ENCODE results near the gene GDPD5.
A peak's percentile ranks its signal among the peaks of the same experiment; 100 is the strongest.

Gene GDPD5

DNA sequence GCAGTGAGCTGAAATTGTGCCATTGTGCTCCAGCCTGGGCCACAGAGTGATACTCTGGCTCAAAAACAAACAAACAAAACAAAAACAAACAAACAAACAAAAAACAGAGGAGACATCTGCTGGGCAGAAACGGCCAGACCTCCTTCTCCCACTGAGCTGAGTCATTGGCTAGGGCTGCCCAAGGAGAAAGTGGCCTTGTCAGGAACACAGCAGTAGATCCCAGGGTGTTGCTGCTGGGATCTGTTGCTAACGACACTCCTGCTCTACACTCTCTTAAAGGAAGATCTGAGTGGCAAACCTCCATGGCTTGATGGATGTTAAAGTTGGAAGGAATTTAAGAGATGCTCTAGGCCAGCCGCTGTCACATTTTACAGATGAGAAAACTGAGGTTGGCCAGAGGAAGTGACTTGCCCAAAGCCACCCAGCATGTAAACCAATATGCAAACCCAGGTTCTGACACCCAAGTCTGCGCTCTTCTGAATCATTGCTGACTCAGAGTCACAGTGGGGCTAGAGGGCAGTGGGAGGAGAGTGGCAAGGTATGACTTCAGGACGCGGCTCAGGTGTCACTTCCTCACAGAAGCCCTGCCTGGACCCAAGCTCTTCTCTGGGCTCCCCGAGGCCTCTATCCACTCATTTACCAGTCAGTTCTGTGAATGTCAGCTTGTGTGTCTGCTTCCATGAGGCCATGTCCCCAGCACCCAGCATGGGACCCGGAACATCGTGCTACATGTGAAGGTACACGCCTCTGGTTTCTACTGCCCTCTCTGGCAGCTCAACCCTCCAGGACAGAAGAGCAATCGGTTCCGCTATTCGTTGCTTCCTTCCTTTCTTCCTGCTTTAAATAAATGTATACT, 11.3 kb upstream of the GDPD5 start:
- no peak for DNase-seq
- intact Hi-C loops (cut with DNase I; ENCODE audit: low total_unique reads) = no loop called here
- no peaks in the 10 kb centered on the region for H3K9me3 ChIP-seq

GRCh38 chr11:75535071-75535470, 9.3 kb upstream of the GDPD5 start:
- H3K27me3 ChIP-seq = no peaks in the 10 kb centered on the region
- H3K36me3 ChIP-seq = no peaks in the 10 kb centered on the region
- no peaks in the 10 kb centered on the region for H3K9me3 ChIP-seq
- H3K4me3 ChIP-seq = no peak overlapping the region
- no peak for DNase-seq
- H3K27ac ChIP-seq = no peak overlapping the region
- H3K4me1 ChIP-seq = peaks cover 0 to 3% (median 0%) of the 10 kb centered on the region in 4 donors
- TF ChIP-seq, protein P1, sequence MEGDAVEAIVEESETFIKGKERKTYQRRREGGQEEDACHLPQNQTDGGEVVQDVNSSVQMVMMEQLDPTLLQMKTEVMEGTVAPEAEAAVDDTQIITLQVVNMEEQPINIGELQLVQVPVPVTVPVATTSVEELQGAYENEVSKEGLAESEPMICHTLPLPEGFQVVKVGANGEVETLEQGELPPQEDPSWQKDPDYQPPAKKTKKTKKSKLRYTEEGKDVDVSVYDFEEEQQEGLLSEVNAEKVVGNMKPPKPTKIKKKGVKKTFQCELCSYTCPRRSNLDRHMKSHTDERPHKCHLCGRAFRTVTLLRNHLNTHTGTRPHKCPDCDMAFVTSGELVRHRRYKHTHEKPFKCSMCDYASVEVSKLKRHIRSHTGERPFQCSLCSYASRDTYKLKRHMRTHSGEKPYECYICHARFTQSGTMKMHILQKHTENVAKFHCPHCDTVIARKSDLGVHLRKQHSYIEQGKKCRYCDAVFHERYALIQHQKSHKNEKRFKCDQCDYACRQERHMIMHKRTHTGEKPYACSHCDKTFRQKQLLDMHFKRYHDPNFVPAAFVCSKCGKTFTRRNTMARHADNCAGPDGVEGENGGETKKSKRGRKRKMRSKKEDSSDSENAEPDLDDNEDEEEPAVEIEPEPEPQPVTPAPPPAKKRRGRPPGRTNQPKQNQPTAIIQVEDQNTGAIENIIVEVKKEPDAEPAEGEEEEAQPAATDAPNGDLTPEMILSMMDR (IDR thresholded peaks at IDR 0.05) = no peak
- intact Hi-C loops (cut with DNase I; ENCODE audit: low total_unique reads) = no loop called here

More for the DNA sequence above, 11.3 kb upstream of the GDPD5 start:
- Histone ChIP-seq H3K4me3 (no peak overlapping the region), H3K27ac (no peak overlapping the region), H3K36me3 (no peaks in the 10 kb centered on the region), H3K4me1 (peaks cover 0 to 3% (median 0%) of the 10 kb centered on the region in 4 donors), H3K27me3 (no peaks in the 10 kb centered on the region)
- TF ChIP-seq, protein P1 (IDR thresholded peaks at IDR 0.05) = no peak

GRCh38 chr11:75534259-75535069, 8.7 kb upstream of the GDPD5 start:
- Histone ChIP-seq H3K4me3 (no peak overlapping the region), H3K27ac (no peak overlapping the region), H3K4me1 (peaks cover 0 to 3% (median 0%) of the 10 kb centered on the region in 4 donors), H3K9me3 (no peaks in the 10 kb centered on the region), H3K27me3 (no peaks in the 10 kb centered on the region), H3K36me3 (no peaks in the 10 kb centered on the region)
- TF ChIP-seq, protein P1 (IDR thresholded peaks at IDR 0.05) = no peak
- no peak for DNase-seq
- intact Hi-C loops (cut with DNase I; ENCODE audit: low total_unique reads) = no loop called here

- Histone ChIP-seq H3K4me3 (no peak overlapping the region), H3K36me3 (no peaks in the 10 kb centered on the region), H3K27me3 (no peaks in the 10 kb centered on the region), H3K4me1 (peaks cover 0 to 3% (median 0%) of the 10 kb centered on the region in 4 donors), H3K9me3 (no peaks in the 10 kb centered on the region), H3K27ac (no peak overlapping the region)
- DNase-seq = no peak
- TF ChIP-seq, protein P1 (IDR thresholded peaks at IDR 0.05) = no peak
- intact Hi-C loops (cut with DNase I; ENCODE audit: low total_unique reads) = no loop called here
These were observed 8.1 kb upstream of the GDPD5 start for GRCh38 chr11:75533896-75534258.

DNA sequence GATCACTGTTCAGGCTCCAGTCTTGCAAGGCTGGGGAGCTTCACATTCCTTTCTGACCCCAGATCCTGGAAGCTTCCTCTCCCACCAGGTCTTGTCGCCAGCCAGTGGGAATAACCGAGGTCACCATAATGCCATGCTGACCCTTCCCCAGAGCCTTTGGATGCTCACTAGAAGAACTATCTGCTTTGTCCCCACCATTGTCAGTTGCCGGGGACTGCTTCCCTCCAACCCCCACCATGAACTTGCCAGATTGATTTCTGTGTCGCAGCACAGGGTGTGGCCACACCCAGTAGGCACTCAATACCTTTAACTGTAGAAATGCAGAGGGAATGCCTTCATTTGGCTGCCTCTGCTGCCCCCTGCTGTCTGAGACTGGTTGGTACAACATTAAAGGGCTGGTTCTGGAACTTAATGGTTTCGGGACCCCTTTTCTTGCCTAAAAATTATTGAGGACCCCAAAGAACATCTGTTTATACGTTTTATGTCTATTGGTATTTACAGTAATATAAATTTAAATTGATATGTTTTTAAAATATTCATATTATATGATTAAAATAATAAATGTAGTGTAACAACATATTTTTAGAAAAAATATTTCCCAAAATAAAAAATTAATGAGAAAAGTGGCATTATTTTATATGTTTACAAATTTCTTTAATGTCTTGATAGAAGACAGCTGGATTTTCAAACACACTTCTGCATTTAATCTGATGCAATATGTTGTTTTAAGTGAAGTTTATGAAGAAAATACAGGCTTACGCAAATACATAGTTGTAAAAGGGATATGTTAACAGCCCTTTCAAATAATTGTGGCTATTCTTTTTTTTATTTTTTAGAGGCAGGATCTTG, 6.7 kb upstream of the GDPD5 start:
- peak; percentile 63 to 77 for DNase-seq
- TF ChIP-seq, protein P1 (IDR thresholded peaks at IDR 0.05) = peak; percentile 85 to 90
- intact Hi-C loops (cut with DNase I; ENCODE audit: low total_unique reads) = no loop called here
- Histone ChIP-seq H3K9me3 (no peaks in the 10 kb centered on the region), H3K4me1 (peaks cover 0 to 3% (median 0%) of the 10 kb centered on the region in 4 donors), H3K4me3 (no peak overlapping the region), H3K36me3 (no peaks in the 10 kb centered on the region), H3K27me3 (no peaks in the 10 kb centered on the region), H3K27ac (no peak overlapping the region)
